HG03135 (cell line): Measurements from ENCODE around the gene RIC8B.

ENCODE experiments used
- ATAC-seq: cut with Tn5 transposase; IDR thresholded peaks from one replicate; pipeline ENCODE4 v1.9.1; 2021; ENCODE audit warnings: mild to moderate bottlenecking, moderate library complexity; ENCODE audit not compliant: unreplicated experiment

RIC8B gene

GRCh38 chr12:106758349-106759110, 16.0 kb upstream of the RIC8B start:
- no peak for ATAC-seq

- no peak for ATAC-seq
Measured at GRCh38 chr12:106759526-106760183, 14.8 kb upstream of the RIC8B start.

- peak; percentile 99 for ATAC-seq
Measured at GRCh38 chr12:106760184-106760531, 14.3 kb upstream of the RIC8B start.

- ATAC-seq: no peak
Measured at GRCh38 chr12:106764220-106764619, 10.3 kb upstream of the RIC8B start.

GRCh38 chr12:106764738-106765137, 9.7 kb upstream of the RIC8B start:
- no peak for ATAC-seq

GRCh38 chr12:106766393-106766826, 8.1 kb upstream of the RIC8B start:
- ATAC-seq: no peak

- ATAC-seq: no peak
Measured at GRCh38 chr12:106767206-106767605, 7.3 kb upstream of the RIC8B start.

- no peak for ATAC-seq
Measured at GRCh38 chr12:106767954-106768822, 6.3 kb upstream of the RIC8B start.

GRCh38 chr12:106769078-106769477, 5.4 kb upstream of the RIC8B start:
- ATAC-seq: no peak

GRCh38 chr12:106769546-106769945, 4.9 kb upstream of the RIC8B start:
- ATAC-seq: no peak

GRCh38 chr12:106771425-106771824, 3.1 kb upstream of the RIC8B start:
- ATAC-seq: no peak

GRCh38 chr12:106773286-106774004, 1.0 kb upstream of the RIC8B start:
- no peak for ATAC-seq

- peak; percentile 16 for ATAC-seq
Measured at GRCh38 chr12:106774808-106775524, 484 bp downstream of the RIC8B start.

GRCh38 chr12:106776897-106777296, 2.4 kb downstream of the RIC8B start:
- ATAC-seq: no peak

GRCh38 chr12:106780010-106780631, 5.6 kb downstream of the RIC8B start:
- no peak for ATAC-seq

- ATAC-seq: no peak
Measured at GRCh38 chr12:106782619-106783018, 8.1 kb downstream of the RIC8B start.

GRCh38 chr12:106783515-106783914, 9.0 kb downstream of the RIC8B start:
- ATAC-seq: no peak

GRCh38 chr12:106790020-106790419, 15.5 kb downstream of the RIC8B start:
- ATAC-seq: no peak

GRCh38 chr12:106791531-106791930, 17.0 kb downstream of the RIC8B start:
- ATAC-seq: no peak

- no peak for ATAC-seq
Measured at GRCh38 chr12:106794369-106794768, 19.9 kb downstream of the RIC8B start.
